ENCODE measurements around the gene BCL2A1.

The BCL2A1 gene

DNA sequence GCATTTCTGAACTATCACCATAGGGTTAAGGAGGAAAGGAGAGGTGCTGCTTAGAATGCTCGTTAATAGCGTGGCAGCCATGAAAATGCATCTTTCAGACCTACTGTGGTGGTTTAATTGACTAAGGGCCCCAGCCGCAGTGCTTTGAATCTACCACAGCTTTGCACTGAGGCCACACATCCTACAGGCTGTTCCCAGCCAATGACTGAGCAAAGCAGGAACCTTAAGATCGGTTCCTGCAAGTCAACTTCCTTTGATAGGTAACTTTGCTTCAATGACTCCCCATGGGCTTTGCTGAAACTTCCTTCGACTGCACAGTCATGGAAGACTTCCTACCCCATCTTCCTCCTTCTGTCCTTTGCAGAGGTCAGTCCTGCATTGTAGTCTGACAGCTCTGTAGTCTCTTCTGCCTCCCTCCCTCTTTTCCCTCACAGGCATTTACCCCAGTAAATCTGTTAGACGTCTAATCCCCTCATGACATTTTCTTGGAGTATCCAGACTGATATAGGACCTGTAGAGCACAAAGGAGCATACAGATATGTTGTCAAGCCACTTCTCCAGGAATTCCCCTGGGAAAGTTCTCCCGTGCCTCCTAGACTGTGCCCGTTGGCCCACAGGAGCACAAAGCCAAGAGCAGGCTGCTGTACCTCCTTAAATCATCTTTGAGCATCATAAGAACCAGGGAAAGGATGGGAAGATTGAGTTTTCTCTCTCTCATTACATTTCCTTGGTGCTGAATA is 2.6 kb upstream of the BCL2A1 start:
- Histone ChIP-seq H3K9me3 (ENCODE audit: insufficient read depth, low read length) (no peaks in the 10 kb centered on the region), H2AFZ (ENCODE audit: low read depth, low read length) (peak overlapping the region; percentile 37), H3K27me3 (ENCODE audit: low read depth, low read length) (no peaks in the 10 kb centered on the region), H3K4me3 (ENCODE audit: low read length) (peak overlapping the region; percentile 4), H3K4me2 (ENCODE audit: low read length) (peak overlapping the region; percentile 54), H3K4me1 (ENCODE audit: low read length) (peaks cover 62% of the 10 kb centered on the region), H4K20me1 (ENCODE audit: insufficient read depth, low read length) (no peaks in the 10 kb centered on the region), H3K79me2 (ENCODE audit: low read length) (peaks cover 46% of the 10 kb centered on the region), H3K9ac (ENCODE audit: low read length) (peak overlapping the region; percentile 38), H3K27ac (ENCODE audit: low read length) (peak overlapping the region; percentile 54), H3K36me3 (replicated peaks; ENCODE audit: low read depth, low read length) (peaks cover 7% of the 10 kb centered on the region)
- TF ChIP-seq EZH2phosphoT487 (IDR thresholded peaks at IDR 0.05; ENCODE audit: low read depth): no peak
- TF ChIP-seq, protein P1, sequence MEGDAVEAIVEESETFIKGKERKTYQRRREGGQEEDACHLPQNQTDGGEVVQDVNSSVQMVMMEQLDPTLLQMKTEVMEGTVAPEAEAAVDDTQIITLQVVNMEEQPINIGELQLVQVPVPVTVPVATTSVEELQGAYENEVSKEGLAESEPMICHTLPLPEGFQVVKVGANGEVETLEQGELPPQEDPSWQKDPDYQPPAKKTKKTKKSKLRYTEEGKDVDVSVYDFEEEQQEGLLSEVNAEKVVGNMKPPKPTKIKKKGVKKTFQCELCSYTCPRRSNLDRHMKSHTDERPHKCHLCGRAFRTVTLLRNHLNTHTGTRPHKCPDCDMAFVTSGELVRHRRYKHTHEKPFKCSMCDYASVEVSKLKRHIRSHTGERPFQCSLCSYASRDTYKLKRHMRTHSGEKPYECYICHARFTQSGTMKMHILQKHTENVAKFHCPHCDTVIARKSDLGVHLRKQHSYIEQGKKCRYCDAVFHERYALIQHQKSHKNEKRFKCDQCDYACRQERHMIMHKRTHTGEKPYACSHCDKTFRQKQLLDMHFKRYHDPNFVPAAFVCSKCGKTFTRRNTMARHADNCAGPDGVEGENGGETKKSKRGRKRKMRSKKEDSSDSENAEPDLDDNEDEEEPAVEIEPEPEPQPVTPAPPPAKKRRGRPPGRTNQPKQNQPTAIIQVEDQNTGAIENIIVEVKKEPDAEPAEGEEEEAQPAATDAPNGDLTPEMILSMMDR (IDR thresholded peaks at IDR 0.05; ENCODE audit: low read depth, low read length): no peak

DNA sequence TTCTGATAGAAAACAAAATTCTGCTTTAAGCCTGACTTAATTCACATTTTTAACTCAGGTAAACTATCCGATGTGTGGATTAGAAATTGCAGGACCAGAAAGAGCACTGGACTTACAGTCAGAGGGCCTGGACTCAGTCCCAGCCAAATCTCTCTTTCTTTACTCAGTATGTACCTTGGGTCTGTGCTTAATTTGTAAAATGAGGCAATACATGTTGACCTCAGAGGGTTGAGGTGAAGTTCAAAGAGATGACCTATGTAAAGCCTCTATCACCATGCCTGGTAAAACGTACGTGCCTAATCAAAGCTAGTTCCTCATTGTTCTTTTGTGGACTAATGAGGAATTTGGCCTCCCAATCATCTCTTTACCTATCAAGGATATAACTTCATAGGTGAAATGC is 1.9 kb upstream of the BCL2A1 start:
- H3K27me3 ChIP-seq (ENCODE audit: low read depth, low read length): no peaks in the 10 kb centered on the region
- H4K20me1 ChIP-seq (ENCODE audit: insufficient read depth, low read length): no peaks in the 10 kb centered on the region
- peak overlapping the region; percentile 54 for H3K4me2 ChIP-seq (ENCODE audit: low read length)
- H3K27ac ChIP-seq (ENCODE audit: low read length): peak overlapping the region; percentile 54
- TF ChIP-seq, protein P1 (IDR thresholded peaks at IDR 0.05; ENCODE audit: low read depth, low read length): no peak
- no peak for TF ChIP-seq EZH2phosphoT487 (IDR thresholded peaks at IDR 0.05; ENCODE audit: low read depth)
- peak overlapping the region; percentile 37 for H2AFZ ChIP-seq (ENCODE audit: low read depth, low read length)
- H3K79me2 ChIP-seq (ENCODE audit: low read length): peaks cover 54% of the 10 kb centered on the region
- H3K4me3 ChIP-seq (ENCODE audit: low read length): peak overlapping the region; percentile 4
- H3K9me3 ChIP-seq (ENCODE audit: insufficient read depth, low read length): no peaks in the 10 kb centered on the region
- peak overlapping the region; percentile 38; the same call in 1 of the 2 replicates for H3K9ac ChIP-seq (ENCODE audit: low read length)
- H3K4me1 ChIP-seq (ENCODE audit: low read length): peaks cover 54% of the 10 kb centered on the region
- H3K36me3 ChIP-seq (replicated peaks; ENCODE audit: low read depth, low read length): peaks cover 10% of the 10 kb centered on the region

DNA sequence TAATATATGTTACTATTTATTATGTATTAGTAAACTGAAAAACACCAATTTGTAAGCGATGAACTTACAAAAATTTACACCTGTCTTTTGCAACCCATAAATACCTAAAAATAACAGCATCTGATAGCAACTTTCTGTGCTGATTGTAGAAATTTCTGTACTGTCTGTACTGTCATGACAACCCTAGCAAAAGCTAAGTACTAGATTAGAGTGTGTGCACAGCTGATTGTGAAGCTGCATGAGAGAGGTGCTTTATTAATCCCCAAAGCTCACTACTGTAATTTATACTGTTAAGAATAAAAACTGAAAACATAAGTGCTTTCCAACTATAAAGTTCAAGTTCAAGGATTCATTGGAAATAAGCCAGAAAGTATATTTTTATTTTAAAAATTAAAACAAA is 815 bp downstream of the BCL2A1 start:
- Histone ChIP-seq H3K27ac (ENCODE audit: low read length) (peak overlapping the region; percentile 93), H3K79me2 (ENCODE audit: low read length) (peaks cover 74% of the 10 kb centered on the region), H2AFZ (ENCODE audit: low read depth, low read length) (no peak overlapping the region), H3K27me3 (ENCODE audit: low read depth, low read length) (no peaks in the 10 kb centered on the region), H3K9me3 (ENCODE audit: insufficient read depth, low read length) (no peaks in the 10 kb centered on the region), H3K4me1 (ENCODE audit: low read length) (peaks cover 37% of the 10 kb centered on the region), H3K9ac (ENCODE audit: low read length) (peak overlapping the region; percentile 96), H3K4me2 (ENCODE audit: low read length) (peak overlapping the region; percentile 86), H4K20me1 (ENCODE audit: insufficient read depth, low read length) (peaks cover 15% of the 10 kb centered on the region), H3K36me3 (replicated peaks; ENCODE audit: low read depth, low read length) (peaks cover 27% of the 10 kb centered on the region), H3K4me3 (ENCODE audit: low read length) (peak overlapping the region; percentile 80)
- TF ChIP-seq EZH2phosphoT487 (IDR thresholded peaks at IDR 0.05; ENCODE audit: low read depth): no peak
- TF ChIP-seq, protein P1 (IDR thresholded peaks at IDR 0.05; ENCODE audit: low read depth, low read length): no peak

DNA sequence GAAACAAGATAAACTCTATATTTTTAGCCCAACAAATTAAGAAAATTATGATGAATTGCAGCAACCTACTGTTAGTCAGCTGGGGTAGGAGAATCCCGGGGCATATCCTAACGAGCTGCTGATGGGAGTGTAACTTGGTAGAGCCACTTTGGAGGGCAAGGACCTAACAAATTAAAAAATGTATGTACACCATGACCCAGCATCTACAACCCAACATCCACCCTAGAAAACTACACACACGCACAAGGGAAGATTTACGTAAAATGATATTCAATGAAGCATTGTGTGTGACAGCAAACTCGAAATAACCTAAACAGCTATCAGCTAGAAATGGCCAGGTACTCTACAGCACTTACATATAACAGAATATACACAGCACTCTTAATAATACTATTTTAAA is 1.9 kb downstream of the BCL2A1 start:
- Histone ChIP-seq H3K4me2 (ENCODE audit: low read length) (peak overlapping the region; percentile 86), H3K9ac (ENCODE audit: low read length) (peak overlapping the region; percentile 96), H2AFZ (ENCODE audit: low read depth, low read length) (no peak overlapping the region), H3K36me3 (replicated peaks; ENCODE audit: low read depth, low read length) (peaks cover 35% of the 10 kb centered on the region), H3K27ac (ENCODE audit: low read length) (peak overlapping the region; percentile 93), H3K27me3 (ENCODE audit: low read depth, low read length) (no peaks in the 10 kb centered on the region), H3K4me1 (ENCODE audit: low read length) (peaks cover 45% of the 10 kb centered on the region), H4K20me1 (ENCODE audit: insufficient read depth, low read length) (peaks cover 23% of the 10 kb centered on the region), H3K9me3 (ENCODE audit: insufficient read depth, low read length) (no peaks in the 10 kb centered on the region), H3K79me2 (ENCODE audit: low read length) (peaks cover 84% of the 10 kb centered on the region), H3K4me3 (ENCODE audit: low read length) (peak overlapping the region; percentile 80)
- TF ChIP-seq, protein P1 (IDR thresholded peaks at IDR 0.05; ENCODE audit: low read depth, low read length): no peak
- no peak for TF ChIP-seq EZH2phosphoT487 (IDR thresholded peaks at IDR 0.05; ENCODE audit: low read depth)
